Measurements from ENCODE around the gene FOXN3. TPM values are rescaled to one million over a fixed set of nuclear protein-coding genes. Genes with fewer than 3 reads are reported as not detected.

Gene FOXN3
- total RNA-seq, 6 experiments from 2014 or later, result 41.5 to 74.2 (median 55.8) TPM

DNA sequence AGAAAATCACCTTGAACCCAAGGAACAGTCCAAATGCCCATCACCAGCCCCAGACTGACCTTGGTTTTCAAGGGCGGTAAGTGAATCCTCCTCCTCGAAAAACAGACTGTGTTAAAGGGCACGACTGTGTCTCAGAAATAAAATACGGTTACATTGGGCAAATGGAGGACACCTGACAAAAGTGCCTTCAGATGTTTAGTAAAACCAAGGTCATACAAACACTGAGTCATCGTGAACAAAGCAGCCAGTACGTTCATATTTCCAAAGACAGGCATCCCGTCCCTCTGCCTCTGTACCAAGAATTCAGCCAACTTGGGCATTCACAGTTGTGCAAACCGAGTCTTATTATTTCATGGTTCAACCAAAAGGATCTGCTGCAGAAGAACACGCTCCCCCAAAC, 25.9 kb downstream of the FOXN3 start:
- Histone ChIP-seq H3K9me3 (no peaks in the 10 kb centered on the region), H3K4me1 (peaks cover 0 to 15% (median 0%) of the 10 kb centered on the region in 4 donors), H3K4me3 (no peak overlapping the region), H3K36me3 (no peaks in the 10 kb centered on the region), H3K27me3 (no peaks in the 10 kb centered on the region), H3K27ac (no peak overlapping the region)
- intact Hi-C loops (cut with DNase I), result no loop called here
- peak in 3 of 4 donors; percentile 49 to 75 (median 64) for ATAC-seq
- WGBS (ENCODE audit: insufficient coverage, low coverage, low lambda C conversion rate, missing lambda C conversion rate), result 52% methylated on average over 9 of the region's 9 CpGs
- TF ChIP-seq, protein P1, sequence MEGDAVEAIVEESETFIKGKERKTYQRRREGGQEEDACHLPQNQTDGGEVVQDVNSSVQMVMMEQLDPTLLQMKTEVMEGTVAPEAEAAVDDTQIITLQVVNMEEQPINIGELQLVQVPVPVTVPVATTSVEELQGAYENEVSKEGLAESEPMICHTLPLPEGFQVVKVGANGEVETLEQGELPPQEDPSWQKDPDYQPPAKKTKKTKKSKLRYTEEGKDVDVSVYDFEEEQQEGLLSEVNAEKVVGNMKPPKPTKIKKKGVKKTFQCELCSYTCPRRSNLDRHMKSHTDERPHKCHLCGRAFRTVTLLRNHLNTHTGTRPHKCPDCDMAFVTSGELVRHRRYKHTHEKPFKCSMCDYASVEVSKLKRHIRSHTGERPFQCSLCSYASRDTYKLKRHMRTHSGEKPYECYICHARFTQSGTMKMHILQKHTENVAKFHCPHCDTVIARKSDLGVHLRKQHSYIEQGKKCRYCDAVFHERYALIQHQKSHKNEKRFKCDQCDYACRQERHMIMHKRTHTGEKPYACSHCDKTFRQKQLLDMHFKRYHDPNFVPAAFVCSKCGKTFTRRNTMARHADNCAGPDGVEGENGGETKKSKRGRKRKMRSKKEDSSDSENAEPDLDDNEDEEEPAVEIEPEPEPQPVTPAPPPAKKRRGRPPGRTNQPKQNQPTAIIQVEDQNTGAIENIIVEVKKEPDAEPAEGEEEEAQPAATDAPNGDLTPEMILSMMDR (IDR thresholded peaks at IDR 0.05), result no peak
- no peak for TF ChIP-seq POLR2A (IDR thresholded peaks at IDR 0.05)
- no peak for DNase-seq

DNA sequence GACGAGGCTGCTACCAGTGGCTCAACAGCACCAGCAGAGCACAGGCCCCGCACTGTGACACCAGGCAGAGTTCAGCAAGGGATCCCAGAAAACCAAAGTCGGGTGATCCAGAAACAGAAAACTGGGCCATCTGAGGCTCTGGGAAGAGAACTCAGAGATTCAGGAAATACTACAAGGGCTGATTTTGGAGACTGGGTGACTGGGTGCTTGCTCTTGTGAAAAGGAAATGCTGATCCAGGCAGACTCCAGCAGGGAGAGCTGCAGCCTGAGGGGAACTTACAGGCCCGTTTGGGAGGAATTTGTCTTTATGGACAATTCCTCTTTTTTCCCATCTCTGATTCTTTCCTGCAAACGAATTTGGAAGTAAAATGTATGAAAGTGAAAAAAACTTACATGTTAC, 28.2 kb downstream of the FOXN3 start:
- no peaks in the 10 kb centered on the region for H3K36me3 ChIP-seq
- ATAC-seq, result peak in 3 of 4 donors; percentile 40 to 50 (median 42)
- intact Hi-C loops (cut with DNase I), result no loop called here
- no peaks in the 10 kb centered on the region for H3K9me3 ChIP-seq
- TF ChIP-seq, protein P1 (IDR thresholded peaks at IDR 0.05), result peak in 3 of 4 donors; percentile 9 to 24 (median 11)
- TF ChIP-seq POLR2A (IDR thresholded peaks at IDR 0.05), result no peak
- no peaks in the 10 kb centered on the region for H3K27me3 ChIP-seq
- no peak overlapping the region for H3K27ac ChIP-seq
- no peak overlapping the region for H3K4me3 ChIP-seq
- 59% methylated on average over 4 of the region's 5 CpGs for WGBS (ENCODE audit: insufficient coverage, low coverage, low lambda C conversion rate, missing lambda C conversion rate)
- DNase-seq, result no peak
- peaks cover 0 to 21% (median 0%) of the 10 kb centered on the region in 4 donors for H3K4me1 ChIP-seq

DNA sequence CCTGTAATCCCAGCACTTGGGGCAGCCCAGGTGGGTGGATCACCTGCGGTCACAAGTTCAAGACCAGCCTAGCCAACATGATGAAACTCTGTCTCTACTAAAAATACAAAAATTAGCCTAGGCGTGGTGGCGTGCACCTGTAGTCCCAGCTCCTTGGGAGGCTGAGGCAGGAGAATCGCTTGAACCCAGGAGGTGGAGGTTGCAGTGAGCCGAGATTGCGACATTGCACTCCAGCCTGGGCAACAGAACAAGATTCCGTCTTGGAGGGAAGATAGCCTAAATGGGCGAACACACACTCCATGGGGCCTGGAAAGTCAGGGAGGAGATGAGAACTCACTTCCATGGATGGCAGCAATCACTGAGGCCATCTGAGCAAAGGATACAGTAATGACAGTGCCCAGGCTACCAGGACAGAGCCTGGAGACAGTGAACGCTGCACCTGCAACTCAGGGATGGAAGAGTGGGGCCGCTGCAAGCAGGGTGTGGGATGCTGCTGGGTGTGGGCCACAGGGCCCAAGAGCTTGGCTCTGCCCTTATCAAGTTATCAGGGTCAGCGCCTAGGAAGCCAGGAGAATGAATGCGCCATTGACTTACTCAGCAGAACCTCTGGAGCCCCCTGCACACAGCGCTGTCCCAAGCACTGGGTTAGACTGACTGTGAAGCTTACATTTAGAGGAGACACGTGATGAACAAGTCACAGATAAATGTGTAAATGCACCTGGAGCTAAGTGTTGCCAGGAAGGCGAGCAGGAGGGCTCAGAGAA, 28.9 kb downstream of the FOXN3 start:
- Histone ChIP-seq H3K27me3 (no peaks in the 10 kb centered on the region), H3K4me3 (no peak overlapping the region), H3K27ac (no peak overlapping the region), H3K4me1 (peaks cover 0 to 21% (median 0%) of the 10 kb centered on the region in 4 donors), H3K9me3 (no peaks in the 10 kb centered on the region), H3K36me3 (no peaks in the 10 kb centered on the region)
- intact Hi-C loops (cut with DNase I), result no loop called here
- no peak for TF ChIP-seq POLR2A (IDR thresholded peaks at IDR 0.05)
- TF ChIP-seq, protein P1 (IDR thresholded peaks at IDR 0.05), result no peak
- ATAC-seq (peak in 1 of 4 donors; percentile 3), DNase-seq (no peak)
- 90% methylated on average over 2 of the region's 15 CpGs for WGBS (ENCODE audit: insufficient coverage, low coverage, low lambda C conversion rate, missing lambda C conversion rate)

DNA sequence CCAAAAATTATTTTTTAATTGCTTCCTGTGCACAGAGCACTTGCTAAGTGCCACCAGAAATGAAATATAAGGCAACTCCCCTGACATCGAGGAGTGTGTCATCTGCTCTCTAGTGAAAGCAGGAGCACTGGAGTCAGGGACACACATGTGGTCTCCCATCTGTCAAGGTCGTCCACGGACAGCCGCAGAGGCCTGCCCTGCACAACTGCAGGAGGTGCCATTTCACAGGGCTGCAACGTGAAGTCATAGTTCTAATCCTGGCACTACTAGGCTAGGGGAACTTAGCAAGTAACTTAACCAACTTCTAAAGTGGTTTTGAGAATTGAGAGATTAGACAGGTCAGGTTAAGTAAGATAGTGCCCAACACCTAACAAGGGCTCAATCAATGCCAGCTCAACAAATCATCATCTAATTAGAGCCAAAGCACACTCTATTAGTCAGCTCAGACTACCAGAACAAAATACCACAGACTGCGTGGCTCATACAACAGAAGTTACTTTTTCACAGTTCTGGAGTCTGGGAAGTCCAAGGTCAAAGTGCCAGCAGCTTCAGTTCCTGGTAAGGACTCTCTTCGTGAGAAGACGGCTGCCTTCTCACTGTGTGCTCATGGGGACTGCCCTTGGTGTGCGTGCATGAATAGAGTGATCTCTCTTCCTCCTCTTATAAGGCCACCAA, 30.7 kb downstream of the FOXN3 start:
- no peaks in the 10 kb centered on the region for H3K27me3 ChIP-seq
- DNase-seq, result no peak
- peak in 3 of 4 donors; percentile 6 to 29 (median 21) for ATAC-seq
- H3K9me3 ChIP-seq, result no peaks in the 10 kb centered on the region
- H3K4me3 ChIP-seq, result no peak overlapping the region
- no peak overlapping the region for H3K27ac ChIP-seq
- intact Hi-C loops (cut with DNase I), result no loop called here
- TF ChIP-seq POLR2A (IDR thresholded peaks at IDR 0.05), result no peak
- TF ChIP-seq, protein P1 (IDR thresholded peaks at IDR 0.05), result no peak
- 60% methylated on average over 4 of the region's 9 CpGs for WGBS (ENCODE audit: insufficient coverage, low coverage, low lambda C conversion rate, missing lambda C conversion rate)
- H3K36me3 ChIP-seq, result no peaks in the 10 kb centered on the region
- peaks cover 0 to 14% (median 0%) of the 10 kb centered on the region in 4 donors for H3K4me1 ChIP-seq
